ENCODE measurements around the gene DLG2.

GRCh38 chr11:83649528-83649855 lies 1977.7 kb downstream of the DLG2 start:
- TF ChIP-seq CTCF (IDR thresholded peaks at IDR 0.05 in 4 of 5, conservative IDR thresholded peaks at IDR 0.05 in 1 of 5), result no peak
- TF ChIP-seq POLR2A (IDR thresholded peaks at IDR 0.05), result no peak
